Esophagus muscularis mucosa (tissue), 4 donors: ENCODE measurements around the gene CNTNAP2. TPM values are rescaled to one million over a fixed set of nuclear protein-coding genes. Genes with fewer than 3 reads are reported as not detected.

Experiments
- DNase-seq: peaks from one replicate; pipeline ENCODE4 v3.0.0-alpha.2; 2017; ENCODE audit errors: extremely low spot score
- H3K27ac ChIP-seq, 4 donors: fragments of 200-600 bp; sonication (generic); replicated peaks in 1 of 4; 1 replicate in 3 of 4; 2 replicates in 1 of 4; pipeline ENCODE4 v1.5.1; 2016 to 2019; ENCODE audit warnings: mild to moderate bottlenecking in 1 of 4
- H3K27me3 ChIP-seq, 4 donors: fragments of 200-600 bp; sonication (generic); one replicate each; pipeline versions ENCODE4 v1.5.1 to v1.6.0; 2016 to 2019
- H3K36me3 ChIP-seq, 4 donors: fragments of 200-600 bp; sonication (generic); one replicate each; pipeline ENCODE4 v1.5.1; 2016 to 2019
- H3K4me1 ChIP-seq, 4 donors: fragments of 200-600 bp; sonication (generic); one replicate each; pipeline ENCODE4 v1.5.1; 2016 to 2019
- H3K4me3 ChIP-seq, 4 donors: fragments of 200-600 bp; sonication (generic); 1 replicate in 2 of 4; 2 replicates in 2 of 4; pipeline ENCODE4 v1.5.1; 2016 to 2019; ENCODE audit warnings: mild to moderate bottlenecking in 4 of 4, moderate library complexity in 1 of 4
- H3K9me3 ChIP-seq, 4 donors: fragments of 200-600 bp; sonication (generic); 1 replicate in 3 of 4; 2 replicates in 1 of 4; pipeline ENCODE4 v1.5.1; 2016 to 2019
- CTCF ChIP-seq, 3 experiments: fragments of 200-600 bp in 2 of 3; fragments of 450-650 bp in 1 of 3; sonication (generic) in 2 of 3; IDR thresholded peaks; one replicate each; pipeline ENCODE4 v1.5.1; 2017 to 2019; ENCODE audit warnings: antibody characterized with exemption in 3 of 3, mild to moderate bottlenecking in 2 of 3, moderate library complexity in 1 of 3
- EP300 ChIP-seq: sonication (generic); formaldehyde crosslinking; IDR thresholded peaks from one replicate; pipeline ENCODE4 v1.6.1; 2017; ENCODE audit warnings: antibody characterized with exemption
- POLR2A ChIP-seq: fragments of 450-650 bp; IDR thresholded peaks from one replicate; pipeline ENCODE4 v1.6.1; 2017; ENCODE audit warnings: antibody characterized with exemption, moderate library complexity, mild to moderate bottlenecking, low read depth
- POLR2AphosphoS5 ChIP-seq, 2 donors: sonication (generic); formaldehyde crosslinking; IDR thresholded peaks; one replicate each; pipeline ENCODE4 v1.6.1; 2017; ENCODE audit warnings: antibody characterized with exemption in 2 of 2
- WGBS: methylation state at CpG from one replicate; pipeline ENCODE4 v1.1.5; 2018; 5-methylcytosine and 5-hydroxymethylcytosine counted together
- intact Hi-C: fragments of 100-400 bp; cut with DNase I; formaldehyde crosslinking; loops from one replicate; pipeline ENCODE4 v1.15.1; 2023
- total RNA-seq, 4 donors: library from RNA; depleted of rRNA; stranded (reverse); fragments of >200 nt; gene quantifications; one replicate each; pipeline versions ENCODE4 v1.1.0 to v1.2.1, GENCODE V29; 2016

Gene CNTNAP2
- total RNA-seq, 4 donors from 2014 or later = 1.2 to 2.9 (median 1.9) TPM

- H3K4me3 ChIP-seq = no peak overlapping the region
- TF ChIP-seq POLR2A (no peak), CTCF (IDR thresholded peaks at IDR 0.05) (no peak), EP300 (no peak), POLR2AphosphoS5 (IDR thresholded peaks at IDR 0.05) (no peak)
- no peaks in the 10 kb centered on the region for H3K4me1 ChIP-seq
- H3K9me3 ChIP-seq = no peaks in the 10 kb centered on the region
- DNase-seq = no peak
- no peaks in the 10 kb centered on the region for H3K36me3 ChIP-seq
- intact Hi-C loops = no loop called here
- H3K27ac ChIP-seq = no peak overlapping the region
- no peaks in the 10 kb centered on the region for H3K27me3 ChIP-seq
Measured at GRCh38 chr7:146417176-146417575, 300.6 kb downstream of the CNTNAP2 start.

- 78% methylated on average over 1 of the region's 1 CpG for WGBS
- H3K4me1 ChIP-seq = no peaks in the 10 kb centered on the region
- no peaks in the 10 kb centered on the region for H3K36me3 ChIP-seq
Measured at GRCh38 chr7:146423446-146423845, 306.8 kb downstream of the CNTNAP2 start.

GRCh38 chr7:146424084-146424483 lies 307.5 kb downstream of the CNTNAP2 start:
- no peaks in the 10 kb centered on the region for H3K4me1 ChIP-seq
- H3K4me3 ChIP-seq = no peak overlapping the region
- TF ChIP-seq CTCF (IDR thresholded peaks at IDR 0.05) = no peak
- intact Hi-C loops = no loop called here
- H3K9me3 ChIP-seq = no peaks in the 10 kb centered on the region
- no peak overlapping the region for H3K27ac ChIP-seq
- no peaks in the 10 kb centered on the region for H3K36me3 ChIP-seq
- 59% methylated on average over 6 of the region's 6 CpGs for WGBS
- H3K27me3 ChIP-seq = no peaks in the 10 kb centered on the region
- DNase-seq = no peak

More at GRCh38 chr7:146423446-146423845, 306.8 kb downstream of the CNTNAP2 start:
- TF ChIP-seq EP300 = no peak
- TF ChIP-seq POLR2A = no peak
- no peak for TF ChIP-seq CTCF (IDR thresholded peaks at IDR 0.05)
- no peak for TF ChIP-seq POLR2AphosphoS5 (IDR thresholded peaks at IDR 0.05)
- H3K27me3 ChIP-seq = no peaks in the 10 kb centered on the region
- DNase-seq = no peak
- no peak overlapping the region for H3K27ac ChIP-seq
- no peak overlapping the region for H3K4me3 ChIP-seq
- no peaks in the 10 kb centered on the region for H3K9me3 ChIP-seq
- intact Hi-C loops = no loop called here

GRCh38 chr7:146433501-146433900 lies 316.9 kb downstream of the CNTNAP2 start:
- WGBS = 86% methylated on average over 3 of the region's 3 CpGs

More at GRCh38 chr7:146433501-146433900, 316.9 kb downstream of the CNTNAP2 start:
- H3K4me3 ChIP-seq = no peak overlapping the region
- intact Hi-C loops = no loop called here
- DNase-seq = no peak
- H3K4me1 ChIP-seq = no peaks in the 10 kb centered on the region
- no peaks in the 10 kb centered on the region for H3K27me3 ChIP-seq
- no peaks in the 10 kb centered on the region for H3K36me3 ChIP-seq
- no peak overlapping the region for H3K27ac ChIP-seq
- no peak for TF ChIP-seq POLR2A
- no peak for TF ChIP-seq CTCF (IDR thresholded peaks at IDR 0.05)
- TF ChIP-seq EP300 = no peak
- no peak for TF ChIP-seq POLR2AphosphoS5 (IDR thresholded peaks at IDR 0.05)
- H3K9me3 ChIP-seq = no peaks in the 10 kb centered on the region
